Neural cell (in vitro differentiated cells): Measurements from ENCODE around the gene NUDT9. TPM values are rescaled to one million over a fixed set of nuclear protein-coding genes. Genes with fewer than 3 reads are reported as not detected.

ENCODE experiments used
- H2AFZ ChIP-seq: fragments of 200-600, 300-800 bp; sonication (generic), shearing (Covaris generic); 2 replicates; pipeline ENCODE4 v1.6.0; 2014; ENCODE audit warnings: low read depth, mild to moderate bottlenecking, antibody characterized with exemption, low read length, moderate library complexity
- H3F3A ChIP-seq: fragments of 200-600 bp; shearing (Covaris generic); 2 replicates; pipeline ENCODE4 v1.6.1; 2016; ENCODE audit warnings: mild to moderate bottlenecking, moderate library complexity, mixed read lengths, antibody characterized with exemption, low read length; ENCODE audit not compliant: insufficient read depth, poor library complexity, severe bottlenecking
- H3K27ac ChIP-seq: fragments of 200-600, 300-800 bp; sonication (generic), shearing (Covaris generic); 2 replicates; pipeline ENCODE4 v1.5.1; 2014; ENCODE audit warnings: mild to moderate bottlenecking, low read length, moderate library complexity
- H3K27me3 ChIP-seq: fragments of 300-800, 200-600 bp; sonication (generic), shearing (Covaris generic); 2 replicates; pipeline ENCODE4 v1.6.0; 2014; ENCODE audit warnings: mild to moderate bottlenecking, low read depth, low read length, moderate library complexity; ENCODE audit not compliant: insufficient read depth
- H3K36me3 ChIP-seq: fragments of 300-800, 200-600 bp; sonication (generic), shearing (Covaris generic); 2 replicates; pipeline ENCODE4 v1.5.1; 2014; ENCODE audit warnings: mild to moderate bottlenecking, antibody characterized with exemption, low read length, moderate library complexity; ENCODE audit not compliant: insufficient read depth
- H3K4me2 ChIP-seq: fragments of 300-800, 200-600 bp; sonication (generic), shearing (Covaris generic); 2 replicates; pipeline ENCODE4 v1.6.0; 2014; ENCODE audit warnings: mild to moderate bottlenecking, low read length
- H3K4me3 ChIP-seq: fragments of 300-800, 200-600 bp; sonication (generic), shearing (Covaris generic); 2 replicates; pipeline ENCODE4 v1.5.1; 2014; ENCODE audit warnings: mild to moderate bottlenecking, low read length, moderate library complexity
- H3K79me2 ChIP-seq: fragments of 200-600 bp; shearing (Covaris generic); replicated peaks from 2 replicates; pipeline ENCODE4 v1.6.0; 2014; ENCODE audit warnings: mild to moderate bottlenecking, low read length, moderate library complexity; ENCODE audit not compliant: insufficient read depth
- H3K9ac ChIP-seq: fragments of 300-800, 200-600 bp; sonication (generic), shearing (Covaris generic); 2 replicates; pipeline ENCODE4 v1.6.1; 2016; ENCODE audit warnings: mild to moderate bottlenecking, low read length, mixed read lengths
- H3K9me2 ChIP-seq: fragments of 200-600 bp; shearing (Covaris generic); 2 replicates; pipeline ENCODE4 v1.6.1; 2016; ENCODE audit warnings: mild to moderate bottlenecking, low read length, mixed read lengths; ENCODE audit not compliant: insufficient read depth
- H3K9me3 ChIP-seq: fragments of 200-600, 300-800 bp; sonication (generic), shearing (Covaris generic); 2 replicates; pipeline ENCODE4 v1.6.1; 2016; ENCODE audit warnings: mild to moderate bottlenecking, mixed run types, low read length, moderate library complexity, mixed read lengths
- H4K20me1 ChIP-seq: fragments of 200-600 bp; shearing (Covaris generic); 2 replicates; pipeline ENCODE4 v1.6.1; 2016; ENCODE audit warnings: mild to moderate bottlenecking, mixed run types; ENCODE audit not compliant: insufficient read depth
- CTCF ChIP-seq: fragments of 450-650 bp; IDR thresholded peaks from 2 replicates; pipeline ENCODE4 v1.5.1; 2014; ENCODE audit warnings: antibody characterized with exemption, mild to moderate bottlenecking, moderate library complexity; ENCODE audit not compliant: poor library complexity, severe bottlenecking
- EP300 ChIP-seq: fragments of 450-650 bp; conservative IDR thresholded peaks from 2 replicates; pipeline ENCODE4 v1.6.1; 2014; ENCODE audit warnings: antibody characterized with exemption, mild to moderate bottlenecking, moderate library complexity; ENCODE audit not compliant: poor library complexity, severe bottlenecking
- EZH2 ChIP-seq: fragments of 200-600, 300-800 bp; shearing (Covaris generic), sonication (generic); IDR thresholded peaks from 2 replicates; pipeline ENCODE4 v1.6.1; 2014; ENCODE audit warnings: antibody characterized with exemption, low read length, borderline replicate concordance, mild to moderate bottlenecking; ENCODE audit not compliant: insufficient read depth, poor library complexity, severe bottlenecking
- MXI1 ChIP-seq: fragments of 450-650 bp; conservative IDR thresholded peaks from 2 replicates; pipeline ENCODE4 v1.6.1; 2014; ENCODE audit warnings: antibody characterized with exemption, mild to moderate bottlenecking; ENCODE audit not compliant: poor library complexity, severe bottlenecking
- POLR2AphosphoS5 ChIP-seq: IDR thresholded peaks from 2 replicates; pipeline ENCODE4 v1.6.1; 2012
- RAD21 ChIP-seq: fragments of 450-650 bp; conservative IDR thresholded peaks from 2 replicates; pipeline ENCODE4 v1.6.1; 2014; ENCODE audit warnings: antibody characterized with exemption, mild to moderate bottlenecking, moderate library complexity
- REST ChIP-seq: IDR thresholded peaks from 2 replicates; pipeline ENCODE4 v1.6.1; 2012; ENCODE audit warnings: borderline replicate concordance
- SMC3 ChIP-seq: fragments of 450-650 bp; conservative IDR thresholded peaks from 2 replicates; pipeline ENCODE4 v1.6.1; 2014; ENCODE audit warnings: antibody characterized with exemption, mild to moderate bottlenecking, moderate library complexity; ENCODE audit not compliant: poor library complexity
- TAF1 ChIP-seq: IDR thresholded peaks from 2 replicates; pipeline ENCODE4 v1.6.1; 2012; ENCODE audit warnings: low read depth
- polyA plus RNA-seq: library from polyadenylated mRNA; depleted of rRNA; stranded (reverse); fragments of >200 nt; gene quantifications from 2 replicates; pipeline ENCODE4 v1.2.3, GENCODE V29; 2014

Gene NUDT9
- polyA plus RNA-seq, 1 donor from 2014 or later = 25.5 TPM

- H3K4me3 ChIP-seq = no peak overlapping the region
- H4K20me1 ChIP-seq = no peaks in the 10 kb centered on the region
- H3K27me3 ChIP-seq = no peaks in the 10 kb centered on the region
- no peak overlapping the region for H3K4me2 ChIP-seq
- H3K9ac ChIP-seq = no peak overlapping the region
- H3K9me3 ChIP-seq = no peaks in the 10 kb centered on the region
- no peaks in the 10 kb centered on the region for H3F3A ChIP-seq
- H2AFZ ChIP-seq = no peak overlapping the region
- no peaks in the 10 kb centered on the region for H3K9me2 ChIP-seq
- H3K36me3 ChIP-seq = no peaks in the 10 kb centered on the region
- H3K79me2 ChIP-seq = peaks cover 33% of the 10 kb centered on the region
- no peak overlapping the region for H3K27ac ChIP-seq
- no peak for TF ChIP-seq RAD21
- no peak for TF ChIP-seq EZH2
- no peak for TF ChIP-seq MXI1
- no peak for TF ChIP-seq EP300
- no peak for TF ChIP-seq SMC3
- TF ChIP-seq REST = no peak
These were observed 7.7 kb downstream of the NUDT9 start for GRCh38 chr4:87430038-87430437.

- H3K9me2 ChIP-seq = no peaks in the 10 kb centered on the region
- H3F3A ChIP-seq = no peaks in the 10 kb centered on the region
- no peak overlapping the region for H3K4me3 ChIP-seq
- H3K4me2 ChIP-seq = no peak overlapping the region
- no peak overlapping the region for H3K27ac ChIP-seq
- no peaks in the 10 kb centered on the region for H3K9me3 ChIP-seq
- no peak overlapping the region for H3K9ac ChIP-seq
- TF ChIP-seq SMC3 = no peak
- TF ChIP-seq RAD21 = no peak
- no peak for TF ChIP-seq MXI1
- TF ChIP-seq CTCF = no peak
- TF ChIP-seq TAF1 = no peak
- no peak for TF ChIP-seq REST
- no peak for TF ChIP-seq POLR2AphosphoS5
- no peak for TF ChIP-seq EZH2
- no peak for TF ChIP-seq EP300
- peaks cover 20% of the 10 kb centered on the region for H3K79me2 ChIP-seq
- H3K36me3 ChIP-seq = no peaks in the 10 kb centered on the region
- H4K20me1 ChIP-seq = no peaks in the 10 kb centered on the region
- no peaks in the 10 kb centered on the region for H3K27me3 ChIP-seq
- H2AFZ ChIP-seq = no peak overlapping the region
These were observed 11.0 kb downstream of the NUDT9 start for GRCh38 chr4:87433342-87433741.
